Measurements from ENCODE around the gene ERGIC2. TPM values are rescaled to one million over a fixed set of nuclear protein-coding genes. Genes with fewer than 3 reads are reported as not detected.
A peak's percentile ranks its signal among the peaks of the same experiment; 100 is the strongest.

Gene ERGIC2
- 71.5 TPM for total RNA-seq
- long read RNA-seq, full-length matches to known transcripts: 71 of 80 reads
- long read RNA-seq, partial matches to known transcripts: 2 of 80 reads
- long read RNA-seq, other reads (novel, unspliced or antisense): 7 of 80 reads

- H3K27me3 ChIP-seq (ENCODE audit: low read depth): no peaks in the 10 kb centered on the region
- H3K4me3 ChIP-seq: peak within 1 kb of the TSS; percentile 100
- no peaks in the 10 kb centered on the region for H3K36me3 ChIP-seq
- intact Hi-C loops (cut with DNase I): no loop called here
- peak; percentile 91 for DNase-seq
- TF ChIP-seq CTCF (IDR thresholded peaks at IDR 0.05): no peak
- peak; percentile 98 to 99 for ATAC-seq
- H3K4me1 ChIP-seq: peaks cover 16% of the 10 kb centered on the region
- H3K9me3 ChIP-seq: no peaks in the 10 kb centered on the region
- peak within 1 kb of the TSS; percentile 93 for H3K27ac ChIP-seq
Measured at GRCh38 chr12:29380536-29381523, at the start of gene ERGIC2. ERGIC2 (minus strand) TSS chr12:29381172; CDS start chr12:29371633, 9,539 bp downstream.

GRCh38 chr12:29430716-29431044 lies 49.7 kb upstream of the ERGIC2 start:
- Histone ChIP-seq H3K4me1 (peaks cover 9% of the 10 kb centered on the region), H3K27ac (no peak overlapping the region), H3K36me3 (no peaks in the 10 kb centered on the region), H3K4me3 (no peak overlapping the region), H3K27me3 (ENCODE audit: low read depth) (no peaks in the 10 kb centered on the region), H3K9me3 (no peaks in the 10 kb centered on the region)
- ATAC-seq (no peak), DNase-seq (no peak)
- intact Hi-C loops (cut with DNase I): no loop called here
- TF ChIP-seq CTCF (IDR thresholded peaks at IDR 0.05): no peak

- no peak for ATAC-seq
- intact Hi-C loops (cut with DNase I): no loop called here
Measured at GRCh38 chr12:29429999-29430715, 49.2 kb upstream of the ERGIC2 start.

GRCh38 chr12:29428633-29429032 lies 47.7 kb upstream of the ERGIC2 start:
- H3K4me3 ChIP-seq: no peak overlapping the region
- no peaks in the 10 kb centered on the region for H3K27me3 ChIP-seq (ENCODE audit: low read depth)
- no peak for DNase-seq
- no peaks in the 10 kb centered on the region for H3K9me3 ChIP-seq
- TF ChIP-seq CTCF (IDR thresholded peaks at IDR 0.05): no peak
- no peaks in the 10 kb centered on the region for H3K36me3 ChIP-seq
- intact Hi-C loops (cut with DNase I): no loop called here
- no peak overlapping the region for H3K27ac ChIP-seq
- H3K4me1 ChIP-seq: peaks cover 9% of the 10 kb centered on the region
- ATAC-seq: peak; percentile 82 to 87

More at GRCh38 chr12:29429999-29430715, 49.2 kb upstream of the ERGIC2 start:
- Histone ChIP-seq H3K27ac (no peak overlapping the region), H3K4me3 (no peak overlapping the region), H3K4me1 (peaks cover 9% of the 10 kb centered on the region), H3K27me3 (ENCODE audit: low read depth) (no peaks in the 10 kb centered on the region), H3K9me3 (no peaks in the 10 kb centered on the region), H3K36me3 (no peaks in the 10 kb centered on the region)
- no peak for TF ChIP-seq CTCF (IDR thresholded peaks at IDR 0.05)
- DNase-seq: peak; percentile 39

GRCh38 chr12:29427964-29428363 lies 47.0 kb upstream of the ERGIC2 start:
- no peak overlapping the region for H3K4me3 ChIP-seq
- TF ChIP-seq CTCF (IDR thresholded peaks at IDR 0.05): peak; percentile 16
- intact Hi-C loops (cut with DNase I): no loop called here
- no peak for DNase-seq
- peaks cover 9% of the 10 kb centered on the region for H3K4me1 ChIP-seq
- ATAC-seq: peak; percentile 54 to 63
- no peaks in the 10 kb centered on the region for H3K36me3 ChIP-seq
- H3K27ac ChIP-seq: no peak overlapping the region
- H3K9me3 ChIP-seq: no peaks in the 10 kb centered on the region
- H3K27me3 ChIP-seq (ENCODE audit: low read depth): no peaks in the 10 kb centered on the region
